Activated effector memory CD4-positive, alpha-beta T cell treated with Interleukin-2 at 50 U/mL for 16 hours (primary cell): Measurements from ENCODE around the gene TMEM131.
"Not testable (repeated sequence)": the region's sequence is repeated elsewhere in the genome, so short reads cannot be mapped to it uniquely, and the experiment has no call there.

Experiments
- DNase-seq: peaks from one replicate; pipeline ENCODE4 v3.0.0-alpha.2; 2020

Gene TMEM131

GRCh38 chr2:97910403-97911205 lies 85.1 kb downstream of the TMEM131 start:
- no peak for DNase-seq

GRCh38 chr2:97908208-97908676 lies 87.5 kb downstream of the TMEM131 start:
- DNase-seq, result no peak

GRCh38 chr2:97907369-97908100 lies 88.2 kb downstream of the TMEM131 start:
- no peak for DNase-seq

- DNase-seq, result no peak
Measured at GRCh38 chr2:97906307-97906706, 89.4 kb downstream of the TMEM131 start.

GRCh38 chr2:97905294-97905693 lies 90.5 kb downstream of the TMEM131 start:
- DNase-seq, result no peak

- DNase-seq, result no peak
Measured at GRCh38 chr2:97901862-97902261, 93.9 kb downstream of the TMEM131 start.

- DNase-seq, result no peak
Measured at GRCh38 chr2:97900806-97901205, 94.9 kb downstream of the TMEM131 start.

GRCh38 chr2:97893042-97893441 lies 102.7 kb downstream of the TMEM131 start:
- DNase-seq, result not testable (repeated sequence)

GRCh38 chr2:97891611-97892010 lies 104.1 kb downstream of the TMEM131 start:
- no peak for DNase-seq

GRCh38 chr2:97889156-97889555 lies 106.6 kb downstream of the TMEM131 start:
- DNase-seq, result no peak

- DNase-seq, result no peak
Measured at GRCh38 chr2:97885841-97886240, 109.9 kb downstream of the TMEM131 start.

- DNase-seq, result no peak
Measured at GRCh38 chr2:97880334-97880733, 115.4 kb downstream of the TMEM131 start.

GRCh38 chr2:97878865-97879264 lies 116.9 kb downstream of the TMEM131 start:
- no peak for DNase-seq

- not testable (repeated sequence) for DNase-seq
Measured at GRCh38 chr2:97878317-97878716, 117.4 kb downstream of the TMEM131 start.

- no peak for DNase-seq
Measured at GRCh38 chr2:97871096-97871780, 124.5 kb downstream of the TMEM131 start.

GRCh38 chr2:97870396-97870843 lies 125.3 kb downstream of the TMEM131 start:
- peak; percentile 4 for DNase-seq

- DNase-seq, result no peak
Measured at GRCh38 chr2:97869722-97870346, 125.9 kb downstream of the TMEM131 start.

GRCh38 chr2:97868986-97869721 lies 126.6 kb downstream of the TMEM131 start:
- no peak for DNase-seq

- no peak for DNase-seq
Measured at GRCh38 chr2:97863829-97864228, 131.9 kb downstream of the TMEM131 start.

- DNase-seq, result no peak
Measured at GRCh38 chr2:97861177-97861576, 134.6 kb downstream of the TMEM131 start.

- no peak for DNase-seq
Measured at GRCh38 chr2:97858442-97858841, 137.3 kb downstream of the TMEM131 start.

GRCh38 chr2:97857553-97857952 lies 138.2 kb downstream of the TMEM131 start:
- DNase-seq, result no peak
